NCI-H510A (cell line): ENCODE data around the gene CXXC4.

ENCODE experiments used
- DNase-seq: peaks from one replicate; lab custom pipeline; 2025; lab: John Stamatoyannopoulos, UW

CXXC4 gene

DNA sequence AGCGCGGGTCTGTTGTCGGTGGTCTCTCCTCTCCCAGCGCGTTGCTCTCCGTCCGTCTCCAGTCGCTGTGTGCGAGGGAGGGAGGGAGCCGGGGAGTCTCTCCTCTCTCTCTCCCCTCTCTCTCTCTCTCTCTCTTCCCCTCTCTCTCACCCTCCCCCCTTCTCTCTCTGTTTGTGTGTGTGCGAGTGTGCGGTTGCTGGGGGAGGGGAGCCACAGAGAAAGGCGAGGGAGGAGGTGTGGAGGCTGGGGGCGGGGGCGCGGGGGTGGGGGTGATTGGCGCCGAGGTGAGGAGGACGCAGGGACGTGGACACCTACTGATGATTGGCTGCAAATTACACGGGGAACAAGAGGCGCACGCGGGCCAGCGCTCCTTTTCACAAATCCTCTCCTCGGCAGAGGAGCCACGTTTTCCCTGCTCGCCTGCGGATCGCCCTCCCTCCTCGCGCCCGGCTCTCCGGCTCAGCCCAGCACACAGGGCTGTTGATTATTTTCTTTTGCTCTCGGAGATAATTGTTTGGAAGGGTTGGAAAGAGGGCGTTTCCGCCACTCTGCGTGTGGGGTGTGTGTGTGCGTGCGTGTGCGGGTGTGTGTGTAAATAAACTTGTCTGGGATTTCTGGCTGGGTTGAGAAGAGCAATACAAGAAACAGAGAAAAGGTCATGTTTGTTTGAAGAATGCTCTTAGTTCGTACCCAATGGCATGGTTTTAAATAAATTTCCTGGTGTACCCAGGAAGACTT is at the start of gene CXXC4:
TSS of gene CXXC4 (minus strand) at position 73 of the 738 bp plus-strand sequence. CDS start 3,092 bp downstream, outside the sequence.
- peak; percentile 74 for DNase-seq

DNA sequence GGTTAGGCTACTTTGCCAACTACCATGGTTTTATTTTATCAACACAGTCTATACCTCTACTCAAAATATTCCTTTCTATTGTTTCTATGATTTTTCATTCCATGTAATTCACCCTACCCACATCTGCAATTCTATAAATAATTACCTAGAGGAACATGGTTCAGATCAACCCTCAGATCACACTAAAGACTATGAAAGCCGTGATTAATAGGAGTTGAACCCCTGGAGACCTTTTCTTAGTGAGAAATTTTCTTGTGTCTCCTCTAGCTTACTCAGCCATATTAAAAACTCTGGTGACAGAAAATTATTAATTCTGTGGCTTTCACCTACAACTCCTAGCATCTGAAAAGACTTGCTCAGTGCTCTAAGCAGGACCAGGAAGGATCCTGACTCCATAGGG is 38.5 kb upstream of the CXXC4 start:
- no peak for DNase-seq

DNA sequence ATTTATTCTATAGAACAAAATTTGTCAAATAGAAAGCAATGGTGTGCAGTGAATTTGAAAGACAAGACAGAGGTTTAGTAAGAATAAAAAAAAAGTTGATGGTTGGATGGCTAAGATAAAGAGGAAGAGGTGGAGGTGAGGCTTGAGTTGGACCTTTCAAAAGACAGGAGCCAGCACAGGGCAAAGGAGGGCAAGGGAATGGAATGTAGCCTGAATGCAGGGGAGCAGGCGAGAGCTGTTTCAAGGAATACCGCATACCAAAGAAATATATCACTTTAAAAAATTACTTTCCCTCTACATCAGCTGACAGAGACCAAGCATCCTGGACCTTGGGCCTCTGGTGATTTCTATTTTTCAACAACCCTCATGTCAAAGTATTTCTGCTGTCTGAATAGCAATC is 38.0 kb upstream of the CXXC4 start:
- DNase-seq, result no peak

DNA sequence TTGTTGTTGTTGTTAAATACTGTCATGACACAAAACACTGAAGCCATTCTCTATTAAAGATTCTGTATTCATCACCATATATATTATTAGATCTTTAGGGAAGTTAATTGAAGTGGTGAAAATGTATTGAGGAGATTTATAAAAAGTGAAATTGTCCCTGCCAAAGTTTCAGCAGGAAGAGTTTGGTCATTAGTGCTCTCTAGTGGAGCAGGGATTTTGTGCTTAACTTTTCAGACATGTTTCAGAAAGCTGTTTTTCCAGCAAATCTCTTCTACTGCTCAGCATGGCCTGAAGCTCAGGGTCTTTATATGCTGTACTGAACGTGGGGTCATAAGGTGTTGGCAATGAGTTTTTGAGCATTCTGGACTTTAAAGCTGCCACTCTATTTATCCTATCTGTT is 36.7 kb upstream of the CXXC4 start:
- DNase-seq, result no peak

DNA sequence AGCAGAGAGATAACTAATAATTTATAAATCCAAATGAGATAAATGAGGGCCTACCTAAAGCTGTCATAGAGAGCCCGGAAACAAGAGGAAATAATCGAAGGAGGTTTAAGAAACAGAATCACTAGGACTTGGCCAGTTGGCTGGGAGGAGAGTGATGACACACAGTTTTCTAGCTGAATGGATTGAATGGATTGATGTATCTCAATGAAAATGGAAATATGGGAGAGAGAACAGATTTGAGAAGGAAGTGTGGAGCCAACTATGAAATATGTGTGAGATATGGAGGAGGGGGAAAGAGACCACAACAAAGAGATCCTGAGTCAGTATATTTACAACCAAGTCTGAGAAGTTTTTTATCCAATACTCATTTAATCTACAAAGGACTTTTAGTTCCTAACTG is 35.7 kb upstream of the CXXC4 start:
- no peak for DNase-seq

DNA sequence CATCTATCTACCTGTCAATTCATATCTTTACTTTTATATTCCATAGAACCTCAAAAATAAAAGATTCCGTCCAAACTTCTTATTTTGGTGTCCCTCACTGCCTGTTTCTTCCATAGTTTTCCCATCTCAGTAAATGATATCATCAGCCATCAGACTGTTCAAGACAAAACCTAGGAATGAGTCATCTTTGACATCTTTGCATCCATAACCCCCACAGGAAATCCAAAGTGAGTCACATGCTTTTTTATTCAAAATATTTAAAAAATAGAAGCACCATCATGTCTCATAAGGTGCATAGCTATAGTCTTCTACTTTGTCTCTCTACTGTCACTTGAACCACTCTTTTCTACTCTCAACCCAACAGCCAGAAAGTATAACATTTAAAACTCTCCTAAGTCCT is 29.9 kb upstream of the CXXC4 start:
- no peak for DNase-seq

DNA sequence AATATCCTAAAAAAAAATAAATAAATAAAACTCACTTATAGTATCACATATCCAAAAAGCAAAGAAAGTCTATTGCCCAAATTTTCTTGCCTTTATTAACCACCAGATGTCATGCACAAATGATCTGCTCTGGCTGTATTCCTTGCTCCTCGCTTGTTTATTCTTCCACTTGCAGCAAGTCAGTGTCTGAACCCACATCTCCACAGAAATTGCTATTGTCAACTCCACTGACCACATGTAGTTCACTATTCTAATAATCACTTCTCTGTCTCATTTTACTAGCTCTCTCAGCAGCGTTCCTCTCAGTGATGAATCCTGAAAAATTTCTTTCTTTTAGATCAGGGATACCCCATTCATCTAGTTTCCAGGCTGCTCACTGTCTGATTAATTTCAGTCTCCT is 29.3 kb upstream of the CXXC4 start:
- no peak for DNase-seq

DNA sequence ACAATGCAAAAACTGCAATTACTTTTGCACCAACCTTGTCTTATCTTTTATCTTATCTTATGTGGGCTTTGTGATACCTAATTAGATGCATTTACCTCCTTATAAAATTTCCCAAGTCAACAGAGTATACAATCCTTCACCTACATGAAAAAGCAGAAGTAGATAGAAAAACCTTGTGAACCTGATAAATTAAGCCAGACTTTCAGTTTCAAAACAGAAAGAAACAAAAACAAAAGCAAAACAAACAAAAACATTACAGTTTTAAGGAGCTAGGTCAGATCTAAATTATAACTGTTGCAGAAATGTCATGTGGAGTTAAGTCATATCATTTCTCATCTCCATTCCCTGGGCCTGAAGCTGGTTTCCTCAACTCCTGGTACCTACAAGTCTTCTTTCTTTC is 24.9 kb upstream of the CXXC4 start:
- DNase-seq, result no peak

DNA sequence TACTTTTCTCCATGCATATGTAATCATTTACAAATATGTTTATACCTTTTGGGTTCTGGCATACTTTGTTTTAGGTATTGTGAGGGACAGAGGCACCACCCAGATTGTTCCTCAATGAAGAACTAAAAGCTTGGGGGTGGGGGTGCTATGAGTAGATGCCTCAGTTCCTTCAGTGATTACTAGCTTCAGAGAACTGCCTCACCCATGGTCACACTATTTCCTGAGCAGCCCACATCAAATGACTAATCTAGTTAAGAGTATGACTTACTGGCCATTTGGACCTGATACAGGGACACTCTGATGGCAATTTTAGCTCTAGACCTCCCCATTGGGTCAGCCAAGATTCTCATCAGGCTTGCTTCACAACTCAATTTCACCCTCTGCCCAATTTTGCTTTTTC is 22.2 kb upstream of the CXXC4 start:
- no peak for DNase-seq

DNA sequence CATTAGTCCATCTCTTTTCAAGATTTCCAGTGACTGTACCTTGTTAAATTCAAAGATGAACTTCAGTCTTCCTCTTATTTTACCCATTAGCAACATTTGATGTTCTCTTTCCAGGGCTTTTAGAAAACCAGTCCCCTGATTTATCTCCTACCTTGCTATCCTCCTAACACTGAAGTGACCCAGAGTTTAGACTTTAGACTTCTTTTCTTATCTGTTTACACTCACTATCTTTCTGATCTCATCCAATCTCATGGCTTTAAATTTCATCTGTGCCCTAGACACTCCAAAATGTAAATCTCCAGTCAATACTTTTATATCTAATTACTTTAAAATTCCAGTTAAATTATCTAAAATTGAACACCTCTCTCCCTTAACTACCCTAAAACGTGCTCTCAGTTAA is 13.5 kb upstream of the CXXC4 start:
- no peak for DNase-seq

DNA sequence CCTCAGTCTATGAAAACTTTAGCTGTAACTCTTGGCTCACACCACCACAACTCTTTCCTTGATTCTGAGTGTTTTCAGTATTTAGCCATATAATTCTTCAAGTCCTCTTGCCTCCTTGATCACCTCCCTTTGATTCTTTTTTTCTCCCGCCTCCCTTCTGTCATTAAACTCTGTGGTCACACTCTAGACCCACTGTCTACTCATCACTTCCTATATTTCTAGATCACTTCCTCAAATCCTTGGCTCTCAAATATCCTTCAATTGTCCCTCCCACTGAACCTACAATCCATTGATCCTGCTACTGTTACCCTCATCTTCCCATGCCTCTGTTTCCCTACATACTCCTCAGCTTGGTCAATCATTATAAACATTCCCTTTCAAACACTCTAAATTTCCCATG is 12.4 kb upstream of the CXXC4 start:
- DNase-seq, result no peak

DNA sequence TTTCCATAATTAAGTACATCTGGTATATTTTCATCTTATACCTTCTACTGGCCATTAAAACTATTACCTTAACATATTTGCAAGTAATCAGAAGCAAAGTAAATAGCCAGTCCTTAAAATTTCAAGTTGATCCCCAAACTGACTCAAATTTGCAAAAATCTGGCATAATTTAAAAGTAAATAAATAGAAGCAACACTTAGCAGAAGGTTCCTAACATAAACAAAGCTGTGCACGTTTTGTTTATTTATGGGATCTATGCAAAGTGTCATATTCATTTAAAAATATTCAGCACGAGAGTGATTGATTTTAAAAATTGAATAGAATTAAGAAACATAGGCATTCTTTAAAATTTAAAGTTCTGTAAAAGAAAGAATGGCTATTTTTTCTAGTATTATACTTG is 9.8 kb upstream of the CXXC4 start:
- no peak for DNase-seq

DNA sequence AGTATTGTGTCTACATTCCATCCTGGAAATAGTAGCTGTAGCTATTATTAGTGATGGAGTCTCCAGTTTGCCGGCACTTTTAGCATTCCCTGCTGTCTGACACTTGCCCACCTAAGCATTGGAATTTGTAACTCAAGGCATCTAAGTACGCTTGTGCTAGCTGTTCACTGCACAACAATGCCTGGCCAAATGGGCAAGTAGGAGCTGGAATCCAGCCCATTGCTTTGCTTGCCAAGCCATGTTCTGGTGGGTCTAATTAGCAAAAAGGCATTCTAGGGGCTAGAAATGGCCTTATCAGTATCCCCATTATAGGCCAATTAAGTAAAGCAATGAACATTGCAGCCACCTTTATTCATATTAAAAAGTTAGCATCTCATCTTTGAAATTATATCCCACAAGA is 7.8 kb upstream of the CXXC4 start:
- no peak for DNase-seq

DNA sequence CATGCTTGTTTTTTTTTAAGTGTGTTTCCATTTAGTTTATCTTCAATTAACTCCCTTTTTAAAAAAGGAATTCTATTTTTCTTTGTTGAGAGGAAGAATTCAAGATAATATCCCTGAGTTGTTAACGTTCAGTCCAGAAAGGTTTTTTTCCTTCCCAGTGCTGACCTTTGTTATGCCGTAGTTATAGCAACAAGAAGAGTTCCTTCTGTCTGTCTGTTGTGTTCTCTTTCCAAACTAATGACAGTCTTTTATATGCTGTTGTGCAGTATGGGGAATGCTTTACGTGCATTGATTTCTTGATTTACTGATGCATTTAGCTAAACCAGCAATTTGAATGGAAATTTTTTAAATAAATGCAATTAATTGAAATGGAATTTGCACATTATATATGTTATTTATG is 6.6 kb upstream of the CXXC4 start:
- no peak for DNase-seq

DNA sequence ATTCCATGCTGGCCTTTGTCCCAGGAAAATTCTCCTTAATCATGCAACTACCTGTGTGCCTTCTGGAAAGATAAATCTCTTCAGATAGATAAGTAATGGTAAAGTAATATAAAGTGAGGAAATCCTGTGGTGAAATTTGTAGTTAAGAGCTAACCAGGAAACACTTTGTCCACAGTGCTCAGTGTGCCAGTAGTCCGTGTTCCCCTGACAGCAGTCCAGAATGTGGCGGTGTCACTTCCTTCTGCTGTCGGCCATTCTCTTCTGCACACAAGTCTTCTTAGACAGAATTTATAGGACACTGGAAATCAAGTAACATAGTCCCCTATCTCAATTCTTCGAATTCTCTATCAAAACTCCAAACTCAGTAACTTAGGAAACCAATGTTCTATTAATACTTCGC is 5.7 kb upstream of the CXXC4 start:
- DNase-seq, result no peak

DNA sequence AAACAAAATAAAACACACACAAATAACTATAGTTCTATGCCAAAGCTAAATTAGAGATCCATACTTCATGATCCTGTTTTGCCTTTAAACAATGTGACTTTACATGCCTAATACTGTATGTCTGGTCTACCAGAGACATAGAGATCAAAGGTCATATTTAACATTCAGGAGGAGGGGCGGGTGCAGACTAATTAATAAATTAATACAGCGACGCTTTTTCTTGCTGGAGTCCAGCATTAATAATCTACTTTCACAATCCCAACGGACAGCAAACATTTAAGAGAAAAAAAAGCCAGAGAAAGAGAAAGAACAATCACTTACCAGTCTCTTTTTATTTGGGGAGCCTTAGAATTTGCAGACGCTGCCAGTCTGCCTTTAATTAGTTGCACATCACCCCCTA is 509 bp downstream of the CXXC4 start:
- no peak for DNase-seq

DNA sequence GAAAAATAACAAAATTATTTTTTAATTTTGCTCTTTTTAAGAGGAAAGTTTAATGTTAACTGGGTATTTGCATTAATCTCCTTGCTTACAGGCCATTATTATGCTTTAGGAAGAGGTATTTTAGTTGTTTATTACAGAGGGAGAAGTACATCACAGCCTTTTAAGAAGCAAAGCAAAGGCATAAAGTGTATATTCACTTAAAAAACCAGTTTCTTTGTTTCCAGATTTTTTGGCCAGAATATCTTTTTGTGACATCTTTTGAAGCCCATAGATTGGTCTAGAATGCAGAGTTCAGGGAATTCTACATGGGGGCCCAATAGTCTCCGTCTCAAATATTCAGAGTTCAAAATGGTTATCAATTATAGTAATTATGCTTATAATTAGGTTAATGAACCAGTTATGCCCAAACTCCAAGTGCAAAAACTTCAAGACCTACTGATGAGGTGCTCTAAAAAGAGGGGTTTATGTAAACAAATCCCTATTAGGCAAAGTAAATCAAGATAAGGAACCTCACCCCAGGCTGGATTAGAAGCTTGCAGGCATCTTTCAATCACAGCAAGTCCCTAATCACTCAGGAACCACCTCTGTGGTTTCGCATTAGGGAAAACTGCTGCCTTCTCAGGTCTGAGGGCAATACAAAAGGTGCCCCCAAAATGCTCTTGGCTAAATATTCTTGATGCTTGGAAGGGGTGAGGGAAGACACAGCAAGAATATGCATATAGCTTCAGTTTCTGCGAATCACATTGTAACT is 1.4 kb downstream of the CXXC4 start:
- no peak for DNase-seq

DNA sequence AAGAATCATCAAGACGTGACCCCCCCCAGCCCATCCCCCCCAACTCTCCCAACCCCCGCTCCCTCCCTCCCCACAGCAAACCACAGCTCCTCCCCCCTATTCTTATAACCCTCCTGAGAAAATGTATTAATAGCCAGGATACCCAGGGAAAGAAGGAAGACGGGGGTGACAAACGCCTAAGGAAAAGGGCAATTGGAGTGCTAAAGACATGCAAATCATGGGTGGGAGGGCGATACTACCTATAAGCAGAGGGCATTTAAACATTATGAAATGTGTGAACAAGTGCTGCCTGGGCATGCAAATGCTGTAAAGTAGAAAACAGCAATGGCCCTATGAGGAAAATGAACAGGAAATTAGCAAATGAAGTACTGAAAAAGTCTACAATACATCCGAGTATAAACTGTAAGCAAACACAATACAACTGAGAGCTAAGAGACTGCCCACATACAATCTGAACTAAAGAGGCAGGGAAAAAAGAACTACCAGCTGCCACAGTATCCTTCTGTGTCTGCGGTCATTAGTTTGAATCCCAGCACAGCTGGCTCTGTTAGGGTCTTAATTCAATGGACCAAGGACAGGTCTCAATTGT is 2.4 kb downstream of the CXXC4 start:
- no peak for DNase-seq

DNA sequence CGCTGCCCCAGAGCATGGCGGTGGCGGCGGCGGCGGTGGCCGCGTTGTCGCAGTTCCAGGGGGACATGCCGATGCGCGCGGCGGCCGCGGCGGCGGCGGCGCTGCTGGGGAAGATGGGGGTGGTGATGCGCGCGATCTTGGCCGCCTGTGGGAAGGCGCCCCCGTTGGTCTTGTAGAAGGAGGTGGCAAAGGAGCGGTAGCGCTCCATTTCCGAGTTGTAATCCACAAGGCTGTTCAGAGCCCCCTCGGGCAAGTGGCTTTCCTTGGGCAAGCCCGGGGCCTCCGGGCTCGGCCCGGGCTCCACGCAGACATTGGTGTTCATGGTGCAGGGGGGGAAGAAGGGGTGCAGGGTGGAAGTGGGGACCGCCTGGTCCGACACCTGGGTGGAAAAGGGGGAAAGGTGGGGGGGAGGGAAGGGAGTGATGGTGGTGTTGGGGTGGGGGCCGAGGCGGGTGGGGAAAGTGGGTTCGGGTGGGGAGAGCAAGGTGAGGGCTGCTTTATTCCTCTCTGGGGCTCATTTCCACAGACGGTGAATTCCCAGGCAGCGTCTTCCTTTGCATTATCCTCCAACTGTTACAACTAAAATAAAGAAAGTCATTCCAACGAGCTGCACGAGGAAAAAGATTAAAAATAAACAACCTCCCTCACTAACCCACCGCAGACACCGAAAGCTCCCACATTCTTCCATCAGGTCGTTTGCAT is 3.1 kb downstream of the CXXC4 start:
- DNase-seq, result peak; percentile 56

DNA sequence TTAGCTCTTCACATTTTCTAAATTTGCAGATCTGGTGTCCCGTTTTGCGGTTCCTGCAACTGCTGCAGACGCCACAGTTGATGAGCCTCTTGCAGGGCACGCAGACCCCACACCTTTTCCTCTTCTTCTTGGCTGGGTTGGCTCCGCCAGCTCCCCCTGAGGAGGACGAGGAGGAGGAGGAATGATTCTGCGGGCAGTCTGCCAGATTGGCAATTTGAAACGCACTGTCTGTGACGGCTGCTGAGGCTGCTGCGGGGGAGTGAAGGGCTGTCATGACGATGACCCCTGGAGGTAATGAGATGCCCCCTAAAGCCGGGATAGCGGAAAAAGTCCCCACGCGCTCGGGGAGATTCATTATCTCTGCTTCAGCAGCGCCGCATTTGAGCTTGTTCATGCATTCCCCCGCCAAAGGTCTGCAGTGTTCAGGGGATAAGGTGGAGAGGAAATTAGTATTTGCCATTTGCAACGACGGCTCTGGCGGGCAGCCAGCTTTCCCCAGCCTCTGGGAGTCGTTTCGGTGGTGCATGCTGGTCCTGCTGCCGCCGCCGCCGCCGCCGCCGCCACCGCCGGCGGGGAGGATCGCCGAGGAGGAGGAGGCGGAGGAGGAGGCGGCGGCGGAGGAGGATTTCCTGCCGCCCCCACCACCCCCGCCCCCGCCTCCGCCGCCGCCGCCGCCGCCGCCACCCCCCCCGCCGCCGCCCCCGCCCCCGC is 3.8 kb downstream of the CXXC4 start:
- DNase-seq, result peak; percentile 56

DNA sequence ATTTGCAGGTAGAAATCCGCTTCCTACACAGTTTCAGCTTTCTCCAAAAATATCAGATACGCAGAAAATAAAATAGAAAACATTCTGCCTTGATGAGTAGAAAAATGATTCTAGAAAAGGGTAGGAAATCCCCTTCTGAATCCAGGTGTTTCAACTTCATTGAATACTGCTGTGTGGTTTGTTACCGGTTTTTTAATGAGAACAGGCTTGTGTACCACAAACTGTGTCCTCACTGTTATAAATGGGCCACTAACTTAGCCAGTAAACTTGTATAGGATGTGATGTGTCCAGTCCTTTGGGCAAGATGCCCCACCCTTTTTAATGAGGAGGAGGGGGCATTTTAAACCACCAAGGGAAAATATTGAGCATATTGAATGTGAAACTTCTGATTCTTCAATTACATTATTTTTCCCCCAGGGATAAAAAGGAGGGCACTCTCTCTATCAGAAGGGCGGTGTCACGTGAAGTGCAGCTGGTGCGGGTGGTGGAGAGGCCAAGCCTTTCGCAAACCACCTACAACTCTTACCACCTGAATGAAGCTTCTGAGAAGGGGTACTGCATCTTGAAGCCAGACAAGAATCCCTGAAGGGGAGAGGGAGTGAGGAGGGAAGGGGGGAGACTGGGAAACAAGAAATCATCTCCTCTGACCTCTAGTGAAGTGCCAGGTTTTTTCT is 4.5 kb downstream of the CXXC4 start:
- no peak for DNase-seq

DNA sequence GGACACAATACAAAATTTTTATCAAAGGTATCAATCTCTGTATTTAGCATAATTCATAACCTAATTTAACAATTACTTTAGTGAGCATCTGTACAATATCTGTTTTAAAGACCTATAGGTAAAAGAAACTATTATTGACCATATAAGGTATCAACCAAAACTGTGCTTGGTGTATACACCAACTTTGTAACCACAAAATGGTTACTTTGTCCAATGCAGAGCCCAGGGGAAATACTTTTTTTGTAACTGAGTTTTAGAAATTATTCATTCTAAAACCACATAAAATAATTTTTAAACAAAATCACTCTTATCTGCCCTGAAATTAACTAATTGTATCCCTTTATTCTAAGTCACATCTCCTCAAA is 5.0 kb downstream of the CXXC4 start:
- DNase-seq, result no peak
